ENCODE measurements around the gene TBX6. TPM values are rescaled to one million over a fixed set of nuclear protein-coding genes. Genes with fewer than 3 reads are reported as not detected.

TBX6 gene
- total and polyA plus RNA-seq, 2 of the 4 experiments (the other 2 are of a cell fraction), result 0.10 TPM; not detected in 1

GRCh38 chr16:30092373-30093010 lies 768 bp upstream of the TBX6 start:
- Histone ChIP-seq H2AK9ac (replicated peaks; ENCODE audit: low read depth, low read length, poor library complexity) (peak overlapping the region; percentile 91), H3K36me3 (ENCODE audit: control insufficient read depth, insufficient read depth, low read length) (peaks cover 6% of the 10 kb centered on the region), H2BK15ac (ENCODE audit: low read depth, low read length) (no peak overlapping the region), H3K14ac (replicated peaks; ENCODE audit: low read depth, low read length) (peak overlapping the region; percentile 57; the same call in 1 of the 2 replicates), H4K5ac (ENCODE audit: low read depth, low read length) (no peak overlapping the region), H3K18ac (ENCODE audit: low read depth, low read length) (no peak overlapping the region), H4K20me1 (ENCODE audit: insufficient read depth, low read length) (no peaks in the 10 kb centered on the region), H3K27ac (ENCODE audit: insufficient read depth, low read length) (no peak overlapping the region), H2BK5ac (ENCODE audit: low read depth, low read length, poor library complexity, severe bottlenecking) (no peak overlapping the region), H3K4me3 (ENCODE audit: insufficient read depth, low read depth, low read length) (peak overlapping the region; percentile 11; the same call in 1 of the 2 replicates), H2AK5ac (ENCODE audit: low read depth, low read length) (peak overlapping the region; percentile 48; the same call in 1 of the 2 replicates), H3K9ac (ENCODE audit: low read depth, low read length) (peak overlapping the region; percentile 7; the same call in 1 of the 2 replicates), H3K4me2 (ENCODE audit: low read depth, low read length) (peak overlapping the region; percentile 58), H2BK20ac (ENCODE audit: low read depth, low read length) (no peak overlapping the region), H3K79me1 (ENCODE audit: low read depth in 1 of 2, low read length in 2 of 2) (peaks cover 0 to 18% of the 10 kb centered on the region in 2 experiments; a peak in 2 of 4 replicates), H3K9me3 (ENCODE audit: control insufficient read depth, insufficient read depth, low read length) (peaks cover 9% of the 10 kb centered on the region), H4K91ac (ENCODE audit: insufficient read depth, low read depth, low read length) (0 out of 2 replicates have a peak overlapping the region, but pooled peaks have one; percentile 2), H2BK120ac (ENCODE audit: low read depth, low read length) (0 out of 2 replicates have a peak overlapping the region, but pooled peaks have one; percentile 18), H3K56ac (ENCODE audit: extremely low read depth, insufficient read depth, low read length) (0 out of 2 replicates have a peak overlapping the region, but pooled peaks have one; percentile 24), H2AFZ (replicated peaks; ENCODE audit: low read length, poor library complexity) (peak overlapping the region; percentile 91), H4K8ac (ENCODE audit: low read depth in 2 of 2, low read length in 2 of 2) (peak overlapping the region; percentile 54 to 81; a peak in 3 of 4 replicates), H3K27me3 (ENCODE audit: control insufficient read depth, insufficient read depth, low read length) (no peaks in the 10 kb centered on the region), H3K9me1 (ENCODE audit: insufficient read depth, low read length) (no peaks in the 10 kb centered on the region), H3K4me1 (ENCODE audit: control insufficient read depth, insufficient read depth, low read length) (peaks cover 14% of the 10 kb centered on the region), H3K4ac (ENCODE audit: low read depth, low read length) (peak overlapping the region; percentile 52), H3K23ac (ENCODE audit: low read depth, low read length) (0 out of 2 replicates have a peak overlapping the region, but pooled peaks have one; percentile 41)
- intact Hi-C loops (cut with micrococcal nuclease) (loop anchor here (2.0 to 10.0 kb wide), 2 partner anchors 276 to 312 kb away; partner anchors contain the start of gene ZNF771), in situ Hi-C loops (cut with MboI; ENCODE audit: low sequenced_read_pairs) (no loop called here), dilution Hi-C loops (cut with HindIII; ENCODE audit: low sequenced_read_pairs, unreplicated experiment) (no loop called here)
- BruUV-seq (replicated peaks), result no TSS peak
- POLR2A ChIA-PET (ENCODE audit: unreplicated experiment), result no interaction called here
- CTCF ChIA-PET, result interaction anchor here (0.5 to 1.5 kb wide), 7 partner anchors 10 to 1244 kb away, joined by 3 to 5 read pairs (median 4); no protein-coding TSS in a partner anchor
- WGBS, 2 experiments (ENCODE audit: extremely low coverage in 2 of 2, insufficient read length in 1 of 2), result 17% methylated on average over 6 of the region's 22 CpGs; no CpG with 5 or more reads in 1 of the 2 experiments
- ATAC-seq (ENCODE audit: low read depth) (no peak), DNase-seq (peak; percentile 27)
- TF ChIP-seq CHD1 (IDR thresholded peaks at IDR 0.05; ENCODE audit: low read depth, low read length) (no peak), CTCF (conservative IDR thresholded peaks at IDR 0.05; ENCODE audit: low read depth, low read length) (peak; percentile 44), POLR2A (IDR thresholded peaks at IDR 0.05; ENCODE audit: low read depth, low read length) (no peak), BHLHE40 (IDR thresholded peaks at IDR 0.05; ENCODE audit: low read depth, low read length) (no peak), NFE2L2 (IDR thresholded peaks at IDR 0.05; ENCODE audit: low read depth, low read length) (no peak), USF2 (IDR thresholded peaks at IDR 0.05; ENCODE audit: low read depth, low read length) (0 out of 2 replicates have a peak, but pooled peaks have one; percentile 25), CEBPB (IDR thresholded peaks at IDR 0.05; ENCODE audit: low read depth, low read length) (no peak)
